Measurements from ENCODE around the gene STYX.

- TF ChIP-seq CTCF (IDR thresholded peaks at IDR 0.05) (no peak), POLR2A (IDR thresholded peaks at IDR 0.05) (no peak)
Measured at GRCh38 chr14:52781629-52782028, 51.7 kb downstream of the STYX start.

Data from vagina (tissue), 2 donors.